Cardiac fibroblast (primary cell): ENCODE measurements around the gene AQP2.

Experiments
- DNase-seq, 2 donors: peaks; one replicate each; pipeline versions ENCODE4 v3.0.0 to v3.0.0-alpha.2; 2010; ENCODE audit warnings: low read depth in 2 of 2
- H3K4me3 ChIP-seq, 2 donors: replicated peaks in 1 of 2; 1 replicate in 1 of 2; 2 replicates in 1 of 2; pipeline ENCODE4 v1.5.1; 2011; ENCODE audit warnings: low read depth in 2 of 2, low read length in 2 of 2, mild to moderate bottlenecking in 2 of 2, moderate library complexity in 1 of 2
- TF ChIP-seq, protein P1 (sequence below): IDR thresholded peaks from one replicate; pipeline ENCODE4 v1.5.1; 2011; ENCODE audit warnings: low read depth, mild to moderate bottlenecking, low read length, inconsistent platforms

AQP2 gene

DNA sequence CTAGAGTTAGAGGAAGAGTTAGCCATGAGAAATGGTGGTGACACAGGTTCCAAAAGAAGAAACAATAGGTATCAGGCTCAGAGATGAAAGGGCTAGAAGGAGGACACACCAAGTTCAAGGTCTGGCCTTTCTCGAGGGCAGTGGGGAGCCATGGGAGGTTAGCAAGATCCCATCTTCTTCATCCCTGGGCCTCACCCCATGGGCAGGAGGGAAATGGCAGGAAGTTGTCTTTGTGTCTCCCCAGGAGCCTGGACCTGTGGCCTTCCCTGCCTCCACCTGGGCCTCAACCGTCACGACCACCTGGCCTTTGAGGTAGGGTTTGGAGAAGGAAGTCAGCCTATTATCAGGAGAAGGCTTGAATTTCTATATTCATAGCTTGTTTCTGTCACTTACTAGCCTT is 5.8 kb upstream of the AQP2 start:
- no peak overlapping the region for H3K4me3 ChIP-seq
- DNase-seq, result no peak
- TF ChIP-seq, protein P1, sequence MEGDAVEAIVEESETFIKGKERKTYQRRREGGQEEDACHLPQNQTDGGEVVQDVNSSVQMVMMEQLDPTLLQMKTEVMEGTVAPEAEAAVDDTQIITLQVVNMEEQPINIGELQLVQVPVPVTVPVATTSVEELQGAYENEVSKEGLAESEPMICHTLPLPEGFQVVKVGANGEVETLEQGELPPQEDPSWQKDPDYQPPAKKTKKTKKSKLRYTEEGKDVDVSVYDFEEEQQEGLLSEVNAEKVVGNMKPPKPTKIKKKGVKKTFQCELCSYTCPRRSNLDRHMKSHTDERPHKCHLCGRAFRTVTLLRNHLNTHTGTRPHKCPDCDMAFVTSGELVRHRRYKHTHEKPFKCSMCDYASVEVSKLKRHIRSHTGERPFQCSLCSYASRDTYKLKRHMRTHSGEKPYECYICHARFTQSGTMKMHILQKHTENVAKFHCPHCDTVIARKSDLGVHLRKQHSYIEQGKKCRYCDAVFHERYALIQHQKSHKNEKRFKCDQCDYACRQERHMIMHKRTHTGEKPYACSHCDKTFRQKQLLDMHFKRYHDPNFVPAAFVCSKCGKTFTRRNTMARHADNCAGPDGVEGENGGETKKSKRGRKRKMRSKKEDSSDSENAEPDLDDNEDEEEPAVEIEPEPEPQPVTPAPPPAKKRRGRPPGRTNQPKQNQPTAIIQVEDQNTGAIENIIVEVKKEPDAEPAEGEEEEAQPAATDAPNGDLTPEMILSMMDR, result no peak

DNA sequence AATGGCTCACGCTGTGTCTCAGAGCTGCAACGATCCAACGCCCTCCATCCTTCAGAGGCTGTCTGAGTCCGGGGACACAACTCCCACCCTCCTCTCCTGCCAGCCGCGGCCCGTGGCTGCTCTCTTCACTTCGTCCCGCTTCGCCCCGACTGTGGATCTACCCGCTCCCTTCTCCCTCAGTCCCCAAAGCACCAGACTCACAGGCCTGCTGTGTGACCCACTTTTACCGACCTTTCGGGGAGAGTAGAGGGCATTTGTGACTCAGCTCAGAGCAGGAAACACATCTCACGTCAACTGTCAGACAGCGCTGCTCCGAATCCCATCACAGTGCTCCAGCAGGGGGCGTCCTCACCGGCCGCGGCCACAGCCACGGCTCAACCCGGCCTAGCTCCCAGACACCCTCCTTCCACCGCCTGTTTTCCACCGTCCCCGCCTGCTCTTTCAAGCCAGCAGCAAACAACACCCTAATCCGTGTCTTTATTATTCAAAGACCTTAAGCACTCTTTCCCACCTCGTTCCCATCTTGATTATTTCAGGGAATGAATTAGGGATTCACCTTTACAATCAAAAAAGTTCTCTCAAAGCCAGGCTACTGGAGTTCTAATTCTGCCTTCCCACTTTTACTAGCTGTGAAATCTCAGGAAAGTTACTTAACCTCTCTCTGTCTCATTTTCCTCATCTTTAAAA is 5.0 kb upstream of the AQP2 start:
- H3K4me3 ChIP-seq, result peak overlapping the region; percentile 8 to 24
- DNase-seq, result peak; percentile 83 to 86
- TF ChIP-seq, protein P1, result peak; percentile 95

DNA sequence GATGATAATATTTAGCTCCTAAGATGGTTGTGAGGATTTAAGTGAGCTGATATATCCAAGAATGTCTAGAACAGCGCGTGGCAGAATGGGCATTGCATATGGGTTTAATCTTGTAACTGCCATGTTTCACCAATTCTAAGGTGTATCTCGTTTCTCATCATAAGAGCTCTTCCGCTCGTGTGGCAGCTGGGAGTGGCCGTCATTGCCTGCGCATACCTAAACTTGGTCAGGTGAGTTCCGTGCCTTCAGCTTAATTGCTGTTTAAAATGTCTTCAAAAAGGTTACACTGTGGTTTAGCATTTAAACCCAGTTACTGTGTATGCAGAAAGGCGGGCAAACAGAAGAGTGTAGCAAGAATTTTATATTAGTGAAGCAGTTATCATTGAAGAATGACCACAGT is 4.5 kb upstream of the AQP2 start:
- H3K4me3 ChIP-seq, result no peak overlapping the region
- TF ChIP-seq, protein P1, result no peak
- DNase-seq, result no peak

DNA sequence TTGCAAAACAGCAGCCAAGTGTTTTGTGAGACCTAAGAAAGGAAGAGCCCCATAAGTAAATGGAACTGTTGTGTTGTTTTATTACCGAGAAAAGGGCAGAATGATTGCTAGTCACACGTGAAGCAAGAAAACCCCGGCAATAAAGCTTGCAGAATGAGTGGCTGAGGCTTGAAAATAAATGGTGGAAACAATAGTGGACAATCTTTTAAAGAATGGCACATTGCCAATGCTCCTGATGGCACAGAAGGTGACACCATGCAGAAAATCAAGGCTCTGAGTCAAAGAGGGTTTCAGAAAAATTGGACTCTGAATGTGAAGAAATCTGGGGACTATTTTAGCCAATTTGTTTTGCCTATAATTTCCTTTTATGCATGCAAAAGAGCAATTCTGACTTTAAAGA is 4.0 kb upstream of the AQP2 start:
- no peak for DNase-seq
- no peak overlapping the region for H3K4me3 ChIP-seq
- TF ChIP-seq, protein P1, result no peak

DNA sequence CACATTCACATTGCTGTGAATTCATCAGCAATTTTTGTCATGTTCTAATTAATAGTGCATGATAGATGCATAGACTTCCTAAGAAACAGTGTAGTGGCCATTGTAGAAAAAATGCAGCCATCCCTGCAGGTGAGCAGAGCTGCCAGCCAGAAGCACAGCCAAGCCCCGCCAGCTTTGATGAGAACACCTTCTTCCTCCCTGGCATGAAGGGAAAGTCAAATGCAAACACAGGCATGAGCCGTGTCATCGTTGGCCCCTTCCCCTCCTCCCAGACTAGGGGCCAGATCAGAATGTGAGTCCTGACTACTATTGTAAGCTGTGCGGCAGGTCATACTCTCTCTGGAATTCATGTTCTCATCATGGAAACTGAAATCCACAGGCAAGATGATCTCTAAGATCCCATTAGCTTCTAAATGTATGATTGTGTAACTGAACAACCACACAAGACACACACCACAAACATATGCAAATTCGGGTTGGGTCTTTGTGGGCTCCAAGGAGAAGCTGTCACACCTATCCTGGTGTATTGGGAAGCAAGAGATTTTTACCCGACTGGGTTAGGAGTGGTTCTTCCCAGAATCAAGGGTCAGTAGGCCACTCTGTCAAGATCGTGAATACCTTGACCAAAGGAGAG is 2.8 kb upstream of the AQP2 start:
- TF ChIP-seq, protein P1, result no peak
- H3K4me3 ChIP-seq, result no peak overlapping the region
- no peak for DNase-seq

DNA sequence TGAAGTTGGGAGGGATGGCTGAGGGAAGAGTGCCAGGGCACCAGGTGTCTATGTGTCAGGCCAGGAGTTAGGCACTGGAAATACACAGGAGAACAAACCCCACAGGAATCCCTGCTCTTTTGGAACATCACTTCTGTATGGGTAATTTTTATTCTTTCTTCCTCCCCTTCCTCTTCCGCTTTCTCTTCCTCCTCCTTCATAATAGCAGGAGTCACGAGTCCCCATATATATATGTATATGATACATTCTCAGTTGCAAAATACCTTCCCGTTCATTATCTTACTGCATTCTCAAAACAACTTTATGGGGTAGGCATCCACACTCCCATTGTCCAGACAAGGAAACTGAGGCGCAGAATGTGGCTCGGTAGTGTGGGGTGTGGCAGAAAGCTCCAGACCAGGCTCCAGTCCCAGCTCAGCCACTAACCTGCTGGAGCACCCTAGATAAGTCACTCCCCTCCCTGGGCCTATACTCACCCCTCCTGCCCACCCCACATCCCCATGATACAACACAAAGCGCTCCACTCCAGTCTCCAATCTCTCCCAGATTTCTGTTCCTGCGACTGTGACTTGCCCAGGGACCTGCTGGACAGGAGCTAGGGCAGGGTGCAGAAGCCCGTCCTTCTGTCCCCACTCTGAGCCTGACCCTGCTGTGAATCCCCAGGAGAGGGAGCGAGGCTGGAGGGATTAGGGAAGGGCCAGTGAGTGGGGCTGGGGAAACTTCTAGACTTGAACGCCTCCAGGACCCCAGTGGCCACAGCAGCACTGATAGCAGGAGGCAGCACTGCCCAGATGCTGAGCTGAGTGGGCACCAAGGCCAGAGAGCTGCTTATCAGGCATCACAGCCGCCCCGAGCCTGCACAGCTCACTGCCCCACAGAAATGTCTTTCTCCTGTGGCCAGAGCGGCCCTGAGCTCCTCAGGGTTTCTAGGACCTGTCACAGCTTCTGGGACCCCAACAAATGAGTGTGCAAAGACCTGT is 1.4 kb upstream of the AQP2 start:
- H3K4me3 ChIP-seq, result no peak overlapping the region
- TF ChIP-seq, protein P1, result no peak
- DNase-seq, result no peak
